CD4-positive, alpha-beta T cell (primary cell): ENCODE data around the gene MRPL43. TPM values are rescaled to one million over a fixed set of nuclear protein-coding genes. Genes with fewer than 3 reads are reported as not detected.

Source experiments
- ATAC-seq: fragments of 200-7000 bp; cut with Tn5 transposase; one replicate; pipeline ENCODE4 v1.10.0; 2022; ENCODE audit warnings: mild to moderate bottlenecking; ENCODE audit not compliant: poor library complexity
- CTCF ChIA-PET: fragments of 350-600 bp; sonication (Branson Sonifier 250); formaldehyde crosslinking; loops from one replicate; lab custom pipeline; 2021; ENCODE audit warnings: antibody characterized with exemption, inconsistent platforms; lab: Charles Lee
- POLR2A ChIA-PET: fragments of 350-600 bp; sonication (Branson Sonifier 250); formaldehyde crosslinking; loops from one replicate; lab custom pipeline; 2021; ENCODE audit warnings: antibody characterized with exemption, inconsistent platforms; lab: Charles Lee
- DNase-seq, 14 experiments: peaks; one replicate each; pipeline ENCODE4 v3.0.0-alpha.2; 2013 to 2020; ENCODE audit warnings: mixed read lengths in 2 of 14
- H3K27ac ChIP-seq, 2 donors: one replicate each; pipeline versions ENCODE4 v1.5.1 to v1.7.0; 2013; ENCODE audit warnings: low read length in 2 of 2, low read depth in 1 of 2, mild to moderate bottlenecking in 1 of 2
- H3K27me3 ChIP-seq, 2 experiments: 1 replicate in 1 of 2; 2 replicates in 1 of 2; pipeline versions ENCODE4 v1.6.1 to v1.7.0; 2013; ENCODE audit warnings: low read length in 2 of 2, control low read depth in 1 of 2, mild to moderate bottlenecking in 1 of 2, moderate library complexity in 1 of 2; ENCODE audit not compliant: insufficient read depth in 2 of 2, control insufficient read depth in 1 of 2
- H3K36me3 ChIP-seq: one replicate; pipeline ENCODE4 v1.6.1; 2013; ENCODE audit warnings: low read length, control low read depth; ENCODE audit not compliant: insufficient read depth
- H3K4me1 ChIP-seq: one replicate; pipeline ENCODE4 v1.6.1; 2013; ENCODE audit warnings: low read length, control low read depth; ENCODE audit not compliant: insufficient read depth
- H3K4me3 ChIP-seq: one replicate; pipeline ENCODE4 v1.5.1; 2013; ENCODE audit warnings: mild to moderate bottlenecking, low read length, moderate library complexity
- H3K9me3 ChIP-seq, 2 experiments: 1 replicate in 1 of 2; 2 replicates in 1 of 2; pipeline versions ENCODE4 v1.6.1 to v1.7.0; 2013; ENCODE audit warnings: low read length in 2 of 2, mild to moderate bottlenecking in 2 of 2, control low read depth in 1 of 2, moderate library complexity in 1 of 2; ENCODE audit not compliant: control insufficient read depth in 1 of 2, insufficient read depth in 1 of 2
- H3K27ac Mint-ChIP-seq: one replicate; pipeline ENCODE4 v1.8.0; 2020; ENCODE audit warnings: mixed read lengths
- H3K27me3 Mint-ChIP-seq: one replicate; pipeline ENCODE4 v1.8.0; 2021; ENCODE audit warnings: mixed read lengths
- H3K36me3 Mint-ChIP-seq: one replicate; pipeline ENCODE4 v1.8.0; 2021; ENCODE audit warnings: low read depth, mixed read lengths
- H3K4me1 Mint-ChIP-seq: one replicate; pipeline ENCODE4 v1.8.0; 2021; ENCODE audit warnings: low read depth, mixed read lengths
- H3K4me3 Mint-ChIP-seq: one replicate; pipeline ENCODE4 v1.8.0; 2020; ENCODE audit warnings: mild to moderate bottlenecking, mixed read lengths
- H3K9me3 Mint-ChIP-seq: one replicate; pipeline ENCODE4 v1.8.0; 2020; ENCODE audit warnings: mixed read lengths
- intact Hi-C, 2 experiments: fragments of 100-400 bp; cut with DNase I in 1 of 2; cut with micrococcal nuclease in 1 of 2; formaldehyde crosslinking; loops; one replicate each; pipeline versions ENCODE4 v1.15.1 to v1.9.0; 2023 to 2025; cut with DNase I, micrococcal nuclease
- total RNA-seq, 174 experiments: library from RNA in 2 of 174; stranded (reverse) in 2 of 174; gene quantifications; one replicate each; pipeline ENCODE4 v1.2.3 and lab custom pipeline; 2021 to 2026
- TF ChIP-seq, protein P1 (sequence below): fragments of 200-600 bp; IDR thresholded peaks from one replicate; pipeline ENCODE4 v1.8.0; 2022; ENCODE audit warnings: antibody characterized with exemption, mild to moderate bottlenecking

Gene MRPL43
- total RNA-seq, 2 experiments from 2014 or later: 28.5 to 31.0 TPM

DNA sequence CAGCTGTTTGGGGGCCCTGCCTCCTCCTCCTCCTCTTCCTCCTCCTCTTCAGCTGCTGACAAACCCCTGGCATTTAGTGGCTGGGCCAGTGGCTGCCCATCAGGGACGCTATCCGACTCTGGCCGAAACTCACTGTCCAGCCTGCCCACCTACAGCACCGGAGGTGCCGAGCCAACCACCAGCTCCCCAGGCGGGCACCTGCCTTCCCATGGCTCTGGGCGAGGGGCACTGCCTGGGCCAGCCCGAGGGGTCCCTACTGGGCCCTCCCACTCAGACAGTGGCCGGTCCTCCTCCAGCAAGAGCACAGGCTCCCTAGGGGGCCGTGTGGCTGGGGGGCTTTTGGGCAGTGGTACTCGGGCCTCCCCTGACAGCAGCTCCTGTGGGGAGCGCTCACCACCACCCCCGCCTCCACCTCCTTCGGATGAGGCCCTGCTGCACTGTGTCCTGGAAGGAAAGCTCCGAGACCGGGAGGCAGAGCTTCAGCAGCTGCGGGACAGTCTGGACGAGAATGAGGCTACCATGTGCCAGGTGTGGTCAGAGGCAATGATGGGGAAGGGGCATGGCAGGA, 16.4 kb upstream of the MRPL43 start:
- Histone ChIP-seq H3K9me3 (no peaks in the 10 kb centered on the region), H3K36me3 (peaks cover 14% of the 10 kb centered on the region), H3K4me3 (no peak overlapping the region), H3K27ac (no peak overlapping the region), H3K4me1 (peaks cover 18% of the 10 kb centered on the region), H3K27me3 (no peaks in the 10 kb centered on the region)
- H3K27me3 Mint-ChIP-seq: no peaks in the 10 kb centered on the region
- H3K4me3 Mint-ChIP-seq: no peak overlapping the region
- H3K27ac Mint-ChIP-seq: no peak overlapping the region
- TF ChIP-seq, protein P1, sequence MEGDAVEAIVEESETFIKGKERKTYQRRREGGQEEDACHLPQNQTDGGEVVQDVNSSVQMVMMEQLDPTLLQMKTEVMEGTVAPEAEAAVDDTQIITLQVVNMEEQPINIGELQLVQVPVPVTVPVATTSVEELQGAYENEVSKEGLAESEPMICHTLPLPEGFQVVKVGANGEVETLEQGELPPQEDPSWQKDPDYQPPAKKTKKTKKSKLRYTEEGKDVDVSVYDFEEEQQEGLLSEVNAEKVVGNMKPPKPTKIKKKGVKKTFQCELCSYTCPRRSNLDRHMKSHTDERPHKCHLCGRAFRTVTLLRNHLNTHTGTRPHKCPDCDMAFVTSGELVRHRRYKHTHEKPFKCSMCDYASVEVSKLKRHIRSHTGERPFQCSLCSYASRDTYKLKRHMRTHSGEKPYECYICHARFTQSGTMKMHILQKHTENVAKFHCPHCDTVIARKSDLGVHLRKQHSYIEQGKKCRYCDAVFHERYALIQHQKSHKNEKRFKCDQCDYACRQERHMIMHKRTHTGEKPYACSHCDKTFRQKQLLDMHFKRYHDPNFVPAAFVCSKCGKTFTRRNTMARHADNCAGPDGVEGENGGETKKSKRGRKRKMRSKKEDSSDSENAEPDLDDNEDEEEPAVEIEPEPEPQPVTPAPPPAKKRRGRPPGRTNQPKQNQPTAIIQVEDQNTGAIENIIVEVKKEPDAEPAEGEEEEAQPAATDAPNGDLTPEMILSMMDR: no peak
- no peak for DNase-seq
- peaks cover 5% of the 10 kb centered on the region for H3K36me3 Mint-ChIP-seq
- intact Hi-C loops: no loop called here
- no peaks in the 10 kb centered on the region for H3K9me3 Mint-ChIP-seq
- no peak for ATAC-seq
- CTCF ChIA-PET: interaction anchor here (1.0 to 1.4 kb wide), 2 partner anchors 10 to 11 kb away, joined by 5 to 10 read pairs; no protein-coding TSS in a partner anchor
- POLR2A ChIA-PET: interaction anchor here (1.2 kb wide), 1 partner anchor 11 kb away, joined by 3 read pairs; no protein-coding TSS in a partner anchor
- peaks cover 9% of the 10 kb centered on the region for H3K4me1 Mint-ChIP-seq

DNA sequence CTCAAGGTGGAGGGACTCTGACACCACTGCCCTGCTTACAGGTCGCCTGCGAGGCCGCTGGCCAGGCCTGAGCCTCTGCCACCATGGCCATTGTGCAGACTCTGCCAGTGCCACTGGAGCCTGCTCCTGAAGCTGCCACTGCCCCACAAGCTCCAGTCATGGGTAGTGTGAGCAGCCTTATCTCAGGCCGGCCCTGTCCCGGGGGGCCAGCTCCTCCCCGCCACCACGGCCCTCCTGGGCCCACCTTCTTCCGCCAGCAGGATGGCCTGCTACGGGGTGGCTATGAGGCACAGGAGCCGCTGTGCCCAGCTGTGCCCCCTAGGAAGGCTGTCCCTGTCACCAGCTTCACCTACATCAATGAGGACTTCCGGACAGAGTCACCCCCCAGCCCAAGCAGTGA, 15.2 kb upstream of the MRPL43 start:
- no peaks in the 10 kb centered on the region for H3K27me3 ChIP-seq
- H3K9me3 ChIP-seq: no peaks in the 10 kb centered on the region
- no peaks in the 10 kb centered on the region for H3K27me3 Mint-ChIP-seq
- intact Hi-C loops: no loop called here
- ATAC-seq (no peak), DNase-seq (no peak)
- H3K4me1 ChIP-seq: peaks cover 30% of the 10 kb centered on the region
- H3K4me3 Mint-ChIP-seq: no peak overlapping the region
- H3K36me3 ChIP-seq: peaks cover 14% of the 10 kb centered on the region
- peaks cover 5% of the 10 kb centered on the region for H3K36me3 Mint-ChIP-seq
- no peak overlapping the region for H3K27ac ChIP-seq
- TF ChIP-seq, protein P1: no peak
- ChIA-PET CTCF (no interaction called here), POLR2A (no interaction called here)
- no peaks in the 10 kb centered on the region for H3K9me3 Mint-ChIP-seq
- H3K27ac Mint-ChIP-seq: no peak overlapping the region
- no peak overlapping the region for H3K4me3 ChIP-seq
- H3K4me1 Mint-ChIP-seq: peaks cover 18% of the 10 kb centered on the region

DNA sequence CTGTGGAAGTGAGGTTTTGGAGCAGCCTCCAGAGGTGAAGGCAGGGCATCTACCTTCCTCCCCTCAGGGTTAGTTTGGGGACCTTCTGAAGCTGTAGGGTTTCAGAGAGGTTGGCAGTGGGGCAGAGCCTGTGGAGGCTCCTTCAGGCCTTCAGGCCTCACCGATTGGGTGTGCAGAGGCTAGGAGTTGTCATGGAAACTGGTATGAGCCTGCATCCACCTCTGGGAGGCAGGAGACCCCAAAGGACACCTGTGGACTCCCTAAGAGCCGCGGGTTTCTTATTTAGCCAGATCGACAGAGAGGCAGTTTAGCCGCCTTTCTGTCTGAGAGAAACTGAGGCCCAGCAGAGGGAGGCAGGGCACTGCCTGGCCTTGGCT, 14.3 kb upstream of the MRPL43 start:
- H3K4me1 Mint-ChIP-seq: peaks cover 19% of the 10 kb centered on the region
- Histone ChIP-seq H3K36me3 (peaks cover 14% of the 10 kb centered on the region), H3K9me3 (no peaks in the 10 kb centered on the region), H3K27ac (no peak overlapping the region), H3K4me1 (peaks cover 33% of the 10 kb centered on the region), H3K27me3 (no peaks in the 10 kb centered on the region), H3K4me3 (no peak overlapping the region)
- no peaks in the 10 kb centered on the region for H3K27me3 Mint-ChIP-seq
- no peak overlapping the region for H3K27ac Mint-ChIP-seq
- no peaks in the 10 kb centered on the region for H3K9me3 Mint-ChIP-seq
- ATAC-seq (no peak), DNase-seq (no peak)
- ChIA-PET CTCF (no interaction called here), POLR2A (no interaction called here)
- H3K4me3 Mint-ChIP-seq: no peak overlapping the region
- intact Hi-C loops: no loop called here
- H3K36me3 Mint-ChIP-seq: peaks cover 5% of the 10 kb centered on the region
- TF ChIP-seq, protein P1: no peak
